Fibroblast of lung (primary cell): Measurements from ENCODE around the gene SCYGR2.

Source experiments
- EZH2 ChIP-seq: IDR thresholded peaks from 2 replicates; pipeline ENCODE4 v1.5.1; 2012; ENCODE audit warnings: low read length, control low read depth, mild to moderate bottlenecking; ENCODE audit errors: missing control alignments
- TF ChIP-seq, protein P1 (sequence below), 2 donors: IDR thresholded peaks in 1 of 2; conservative IDR thresholded peaks in 1 of 2; 1 replicate in 1 of 2; 2 replicates in 1 of 2; pipeline ENCODE4 v1.5.1; 2011 to 2012; ENCODE audit warnings: low read length in 2 of 2, control low read depth in 1 of 2, inconsistent platforms in 1 of 2, low read depth in 1 of 2, mild to moderate bottlenecking in 1 of 2

DNA sequence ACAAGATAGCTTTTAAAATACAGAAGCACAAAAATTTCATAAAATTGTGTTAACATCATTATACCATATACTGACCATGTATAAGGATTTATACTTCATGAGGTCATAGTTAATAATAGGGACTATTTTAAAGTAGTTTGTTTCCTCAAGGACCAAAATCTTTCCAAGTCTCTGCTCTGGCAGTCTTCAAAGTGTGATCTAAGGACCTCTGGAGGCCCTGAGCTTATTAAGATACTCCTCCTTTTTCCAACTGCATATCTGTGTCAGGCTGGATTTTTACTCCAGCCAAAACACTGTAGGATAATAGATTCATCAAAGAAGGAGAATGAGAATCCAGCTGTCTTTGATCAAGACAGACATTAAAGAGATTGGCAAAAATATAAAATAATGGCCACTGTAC is 1.7 kb upstream of the SCYGR2 start:
- TF ChIP-seq, protein P1, sequence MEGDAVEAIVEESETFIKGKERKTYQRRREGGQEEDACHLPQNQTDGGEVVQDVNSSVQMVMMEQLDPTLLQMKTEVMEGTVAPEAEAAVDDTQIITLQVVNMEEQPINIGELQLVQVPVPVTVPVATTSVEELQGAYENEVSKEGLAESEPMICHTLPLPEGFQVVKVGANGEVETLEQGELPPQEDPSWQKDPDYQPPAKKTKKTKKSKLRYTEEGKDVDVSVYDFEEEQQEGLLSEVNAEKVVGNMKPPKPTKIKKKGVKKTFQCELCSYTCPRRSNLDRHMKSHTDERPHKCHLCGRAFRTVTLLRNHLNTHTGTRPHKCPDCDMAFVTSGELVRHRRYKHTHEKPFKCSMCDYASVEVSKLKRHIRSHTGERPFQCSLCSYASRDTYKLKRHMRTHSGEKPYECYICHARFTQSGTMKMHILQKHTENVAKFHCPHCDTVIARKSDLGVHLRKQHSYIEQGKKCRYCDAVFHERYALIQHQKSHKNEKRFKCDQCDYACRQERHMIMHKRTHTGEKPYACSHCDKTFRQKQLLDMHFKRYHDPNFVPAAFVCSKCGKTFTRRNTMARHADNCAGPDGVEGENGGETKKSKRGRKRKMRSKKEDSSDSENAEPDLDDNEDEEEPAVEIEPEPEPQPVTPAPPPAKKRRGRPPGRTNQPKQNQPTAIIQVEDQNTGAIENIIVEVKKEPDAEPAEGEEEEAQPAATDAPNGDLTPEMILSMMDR (conservative IDR thresholded peaks at IDR 0.05 in 1 of 2, IDR thresholded peaks at IDR 0.05 in 1 of 2; ENCODE audit: low read depth in 1 of 2, low read length in 2 of 2): no peak
- no peak for TF ChIP-seq EZH2
